Endothelial cell of umbilical vein (primary cell): ENCODE data around the gene NUB1.

Experiments
- EZH2 ChIP-seq: IDR thresholded peaks from 2 replicates; pipeline ENCODE4 v1.6.1; 2012; ENCODE audit warnings: borderline replicate concordance, low read depth, mild to moderate bottlenecking, moderate library complexity, low read length, inconsistent platforms; ENCODE audit not compliant: severe bottlenecking
- FOS ChIP-seq: IDR thresholded peaks from 2 replicates; pipeline ENCODE4 v1.6.1; 2011; ENCODE audit warnings: mild to moderate bottlenecking, low read length, moderate library complexity, borderline replicate concordance; ENCODE audit not compliant: insufficient read depth
- JUN ChIP-seq: IDR thresholded peaks from 2 replicates; pipeline ENCODE4 v1.6.1; 2011; ENCODE audit warnings: borderline replicate concordance, low read depth; ENCODE audit not compliant: insufficient read length, insufficient read depth
- MYC ChIP-seq: IDR thresholded peaks from one replicate; pipeline ENCODE4 v1.6.1; 2011; ENCODE audit warnings: mild to moderate bottlenecking, low read depth, low read length
- POLR2A ChIP-seq: IDR thresholded peaks from 2 replicates; pipeline ENCODE4 v1.6.1; 2012; ENCODE audit warnings: low read depth, mild to moderate bottlenecking, control low read depth, low read length
- POLR2AphosphoS5 ChIP-seq: IDR thresholded peaks from 2 replicates; pipeline ENCODE4 v1.6.1; 2012; ENCODE audit warnings: low read depth, mild to moderate bottlenecking, control low read depth, low read length, moderate library complexity; ENCODE audit not compliant: insufficient read depth
- TF ChIP-seq, protein P1 (sequence below), 2 donors: IDR thresholded peaks; 1 replicate in 1 of 2; 2 replicates in 1 of 2; pipeline ENCODE4 v1.5.1; 2011; ENCODE audit warnings: low read length in 2 of 2, mild to moderate bottlenecking in 2 of 2, moderate library complexity in 2 of 2, control low read depth in 1 of 2, inconsistent platforms in 1 of 2, low read depth in 1 of 2; ENCODE audit not compliant: insufficient read depth in 1 of 2; ENCODE audit errors: extremely low read depth in 1 of 2

DNA sequence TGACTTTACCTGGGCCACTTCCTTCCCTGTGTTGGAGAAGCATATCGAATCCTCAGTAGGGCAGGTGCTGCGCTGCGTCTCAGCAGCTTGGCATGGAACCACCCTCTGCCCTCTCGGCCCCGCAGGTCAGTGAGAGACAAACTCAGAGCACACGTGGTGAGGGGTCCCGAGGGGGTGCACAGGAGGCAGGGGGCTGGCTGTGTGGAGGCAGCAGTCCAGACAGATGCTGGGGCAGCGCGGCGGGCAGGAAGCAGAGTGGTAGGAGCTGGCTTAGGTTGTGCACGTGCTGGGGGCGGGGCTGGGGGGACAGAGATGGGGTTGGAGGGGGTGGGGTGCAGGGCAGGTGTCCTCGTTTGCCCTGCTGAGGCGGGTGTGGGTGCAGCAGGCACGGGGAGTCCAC lies 33.1 kb downstream of the NUB1 start:
- TF ChIP-seq, protein P1, sequence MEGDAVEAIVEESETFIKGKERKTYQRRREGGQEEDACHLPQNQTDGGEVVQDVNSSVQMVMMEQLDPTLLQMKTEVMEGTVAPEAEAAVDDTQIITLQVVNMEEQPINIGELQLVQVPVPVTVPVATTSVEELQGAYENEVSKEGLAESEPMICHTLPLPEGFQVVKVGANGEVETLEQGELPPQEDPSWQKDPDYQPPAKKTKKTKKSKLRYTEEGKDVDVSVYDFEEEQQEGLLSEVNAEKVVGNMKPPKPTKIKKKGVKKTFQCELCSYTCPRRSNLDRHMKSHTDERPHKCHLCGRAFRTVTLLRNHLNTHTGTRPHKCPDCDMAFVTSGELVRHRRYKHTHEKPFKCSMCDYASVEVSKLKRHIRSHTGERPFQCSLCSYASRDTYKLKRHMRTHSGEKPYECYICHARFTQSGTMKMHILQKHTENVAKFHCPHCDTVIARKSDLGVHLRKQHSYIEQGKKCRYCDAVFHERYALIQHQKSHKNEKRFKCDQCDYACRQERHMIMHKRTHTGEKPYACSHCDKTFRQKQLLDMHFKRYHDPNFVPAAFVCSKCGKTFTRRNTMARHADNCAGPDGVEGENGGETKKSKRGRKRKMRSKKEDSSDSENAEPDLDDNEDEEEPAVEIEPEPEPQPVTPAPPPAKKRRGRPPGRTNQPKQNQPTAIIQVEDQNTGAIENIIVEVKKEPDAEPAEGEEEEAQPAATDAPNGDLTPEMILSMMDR (IDR thresholded peaks at IDR 0.05; ENCODE audit: extremely low read depth in 1 of 2, insufficient read depth in 1 of 2, low read depth in 1 of 2, low read length in 2 of 2): no peak
- TF ChIP-seq MYC (no peak), POLR2AphosphoS5 (no peak), JUN (no peak), POLR2A (no peak), FOS (no peak), EZH2 (no peak)
